Measurements from ENCODE around the gene FBXO33.

FBXO33 gene

GRCh38 chr14:39432179-39432618 is at the start of gene FBXO33:
TSS of gene FBXO33 (minus strand) at chr14:39432433. CDS start at chr14:39432162, 271 bp downstream.
- TF ChIP-seq GATA2 (IDR thresholded peaks at IDR 0.05; ENCODE audit: low read depth, low read length) (no peak), GATA3 (IDR thresholded peaks at IDR 0.05; ENCODE audit: low read depth, low read length) (no peak)

- TF ChIP-seq GATA2 (IDR thresholded peaks at IDR 0.05; ENCODE audit: low read depth, low read length) (no peak), GATA3 (IDR thresholded peaks at IDR 0.05; ENCODE audit: low read depth, low read length) (no peak)
Observed at GRCh38 chr14:39474416-39474911, 42.2 kb upstream of the FBXO33 start.

- TF ChIP-seq GATA2 (IDR thresholded peaks at IDR 0.05; ENCODE audit: low read depth, low read length) (no peak), GATA3 (IDR thresholded peaks at IDR 0.05; ENCODE audit: low read depth, low read length) (no peak)
Observed at GRCh38 chr14:39472078-39472477, 39.8 kb upstream of the FBXO33 start.

- no peak for TF ChIP-seq GATA3 (IDR thresholded peaks at IDR 0.05; ENCODE audit: low read depth, low read length)
- TF ChIP-seq GATA2 (IDR thresholded peaks at IDR 0.05; ENCODE audit: low read depth, low read length): no peak
Observed at GRCh38 chr14:39469094-39469710, 37.0 kb upstream of the FBXO33 start.

- no peak for TF ChIP-seq GATA3 (IDR thresholded peaks at IDR 0.05; ENCODE audit: low read depth, low read length)
- TF ChIP-seq GATA2 (IDR thresholded peaks at IDR 0.05; ENCODE audit: low read depth, low read length): no peak
Observed at GRCh38 chr14:39467889-39468524, 35.8 kb upstream of the FBXO33 start.

- no peak for TF ChIP-seq GATA2 (IDR thresholded peaks at IDR 0.05; ENCODE audit: low read depth, low read length)
- no peak for TF ChIP-seq GATA3 (IDR thresholded peaks at IDR 0.05; ENCODE audit: low read depth, low read length)
Observed at GRCh38 chr14:39459795-39460478, 27.7 kb upstream of the FBXO33 start.

GRCh38 chr14:39456702-39457250 is 24.5 kb upstream of the FBXO33 start:
- TF ChIP-seq GATA3 (IDR thresholded peaks at IDR 0.05; ENCODE audit: low read depth, low read length) (no peak), GATA2 (IDR thresholded peaks at IDR 0.05; ENCODE audit: low read depth, low read length) (no peak)

GRCh38 chr14:39454906-39455539 is 22.8 kb upstream of the FBXO33 start:
- TF ChIP-seq GATA2 (IDR thresholded peaks at IDR 0.05; ENCODE audit: low read depth, low read length): no peak

- TF ChIP-seq GATA3 (IDR thresholded peaks at IDR 0.05; ENCODE audit: low read depth, low read length) (no peak), GATA2 (IDR thresholded peaks at IDR 0.05; ENCODE audit: low read depth, low read length) (no peak)
Observed at GRCh38 chr14:39452680-39453079, 20.4 kb upstream of the FBXO33 start.

GRCh38 chr14:39451811-39452210 is 19.6 kb upstream of the FBXO33 start:
- TF ChIP-seq GATA3 (IDR thresholded peaks at IDR 0.05; ENCODE audit: low read depth, low read length): no peak
- TF ChIP-seq GATA2 (IDR thresholded peaks at IDR 0.05; ENCODE audit: low read depth, low read length): no peak

GRCh38 chr14:39447175-39447661 is 15.0 kb upstream of the FBXO33 start:
- TF ChIP-seq GATA3 (IDR thresholded peaks at IDR 0.05; ENCODE audit: low read depth, low read length) (no peak), GATA2 (IDR thresholded peaks at IDR 0.05; ENCODE audit: low read depth, low read length) (no peak)

- TF ChIP-seq GATA2 (IDR thresholded peaks at IDR 0.05; ENCODE audit: low read depth, low read length) (no peak), GATA3 (IDR thresholded peaks at IDR 0.05; ENCODE audit: low read depth, low read length) (no peak)
Observed at GRCh38 chr14:39446131-39446744, 14.0 kb upstream of the FBXO33 start.

GRCh38 chr14:39442293-39442692 is 10.1 kb upstream of the FBXO33 start:
- no peak for TF ChIP-seq GATA3 (IDR thresholded peaks at IDR 0.05; ENCODE audit: low read depth, low read length)
- no peak for TF ChIP-seq GATA2 (IDR thresholded peaks at IDR 0.05; ENCODE audit: low read depth, low read length)

Data from SH-SY5Y (cell line).